ENCODE data around the gene SDHA. TPM values are rescaled to one million over a fixed set of nuclear protein-coding genes. Genes with fewer than 3 reads are reported as not detected.

The SDHA gene
- polyA plus RNA-seq, 3 donors: 130 to 150 (median 148) TPM

GRCh38 chr5:180286-180918, 37.7 kb upstream of the SDHA start:
- DNase-seq (ENCODE audit: extremely low read depth in 1 of 11, low read depth in 9 of 11, low spot score in 4 of 11): no peak

- DNase-seq (ENCODE audit: extremely low read depth in 1 of 11, low read depth in 9 of 11, low spot score in 4 of 11): no peak
These were observed 37.0 kb upstream of the SDHA start for GRCh38 chr5:181160-181559.

- no peak for DNase-seq (ENCODE audit: extremely low read depth in 1 of 11, low read depth in 9 of 11, low spot score in 4 of 11)
These were observed 36.6 kb upstream of the SDHA start for GRCh38 chr5:181566-181965.

GRCh38 chr5:182126-182525, 36.0 kb upstream of the SDHA start:
- DNase-seq (ENCODE audit: extremely low read depth in 1 of 11, low read depth in 9 of 11, low spot score in 4 of 11): no peak

- no peak for DNase-seq (ENCODE audit: extremely low read depth in 1 of 11, low read depth in 9 of 11, low spot score in 4 of 11)
These were observed 33.6 kb upstream of the SDHA start for GRCh38 chr5:184471-184870.

GRCh38 chr5:185095-186070, 32.7 kb upstream of the SDHA start:
- DNase-seq (ENCODE audit: extremely low read depth in 1 of 11, low read depth in 9 of 11, low spot score in 4 of 11): no peak

- no peak for DNase-seq (ENCODE audit: extremely low read depth in 1 of 11, low read depth in 9 of 11, low spot score in 4 of 11)
These were observed 31.8 kb upstream of the SDHA start for GRCh38 chr5:186091-187041.

- DNase-seq (ENCODE audit: extremely low read depth in 1 of 11, low read depth in 9 of 11, low spot score in 4 of 11): no peak
These were observed 31.1 kb upstream of the SDHA start for GRCh38 chr5:187042-187431.

GRCh38 chr5:187617-188451, 30.3 kb upstream of the SDHA start:
- DNase-seq (ENCODE audit: extremely low read depth in 1 of 11, low read depth in 9 of 11, low spot score in 4 of 11): no peak

- peak; percentile 52 to 84 (median 78) for DNase-seq (ENCODE audit: extremely low read depth in 1 of 11, low read depth in 9 of 11, low spot score in 4 of 11)
These were observed 29.3 kb upstream of the SDHA start for GRCh38 chr5:188488-189481.

GRCh38 chr5:189486-189885, 28.6 kb upstream of the SDHA start:
- DNase-seq (ENCODE audit: extremely low read depth in 1 of 11, low read depth in 9 of 11, low spot score in 4 of 11): no peak

- DNase-seq (ENCODE audit: extremely low read depth in 1 of 11, low read depth in 9 of 11, low spot score in 4 of 11): no peak
These were observed 28.1 kb upstream of the SDHA start for GRCh38 chr5:189976-190365.

- no peak for DNase-seq (ENCODE audit: extremely low read depth in 1 of 11, low read depth in 9 of 11, low spot score in 4 of 11)
These were observed 27.6 kb upstream of the SDHA start for GRCh38 chr5:190366-191035.

- DNase-seq (ENCODE audit: extremely low read depth in 1 of 11, low read depth in 9 of 11, low spot score in 4 of 11): peak in 2 of 11 donors; percentile 33 to 46
These were observed 26.8 kb upstream of the SDHA start, which contains the start of gene LRRC14B for GRCh38 chr5:191036-191948. Gene LRRC14B, plus strand, starts transcription at chr5:191495. Its CDS starts 44 bp downstream, at chr5:191539.

- DNase-seq (ENCODE audit: extremely low read depth in 1 of 11, low read depth in 9 of 11, low spot score in 4 of 11): no peak
These were observed 26.0 kb upstream of the SDHA start for GRCh38 chr5:191949-192690.
